ENCODE results near the gene MIB2. TPM values are rescaled to one million over a fixed set of nuclear protein-coding genes. Genes with fewer than 3 reads are reported as not detected.
"Not testable (repeated sequence)": the region's sequence is repeated elsewhere in the genome, so short reads cannot be mapped to it uniquely, and the experiment has no call there.

Gene MIB2
- polyA plus RNA-seq, 4 donors: 44.7 to 213 (median 116) TPM

DNA sequence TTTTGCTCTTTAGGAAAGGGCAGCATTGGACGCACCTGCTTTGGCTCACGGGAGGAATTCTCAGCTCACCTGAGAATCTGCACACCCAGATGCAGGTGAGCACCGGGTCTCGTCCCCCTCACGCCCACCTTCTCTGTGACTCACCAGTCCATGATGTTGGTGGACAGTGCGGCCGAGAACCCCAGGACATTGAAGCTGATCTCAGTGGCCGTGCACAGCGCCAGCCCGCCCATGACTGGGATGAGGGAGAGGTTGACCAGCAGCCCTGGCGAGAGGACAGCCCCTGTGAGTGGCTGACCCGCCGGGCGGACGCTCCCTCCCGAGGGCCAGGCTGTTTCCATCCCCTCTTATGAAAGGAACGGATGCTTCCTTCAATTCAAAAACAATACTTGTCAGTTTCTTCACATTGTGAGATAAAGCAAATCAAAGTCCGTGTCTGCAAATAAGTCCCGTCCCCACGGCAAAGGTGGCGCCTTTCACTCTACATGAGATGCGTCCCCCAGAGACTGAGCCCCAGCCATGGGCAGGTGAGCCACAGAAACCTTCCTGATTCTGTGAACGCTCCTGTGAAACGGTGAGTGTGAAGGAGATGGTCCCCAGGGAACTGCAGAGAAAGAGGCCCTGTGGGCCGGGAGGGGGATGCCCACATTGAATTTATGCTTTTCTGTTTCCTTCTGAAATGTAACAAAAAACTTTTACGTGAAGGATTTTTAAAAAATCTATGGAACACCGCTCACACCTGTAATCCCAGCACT lies 56.2 kb downstream of the MIB2 start:
- H3K9me3 ChIP-seq (ENCODE audit: control insufficient read depth in 2 of 2, insufficient read depth in 1 of 2, low read depth in 1 of 2, low read length in 1 of 2): no peaks in the 10 kb centered on the region
- no peak for DNase-seq
- no peak overlapping the region for H3K4me3 ChIP-seq (ENCODE audit: low read depth in 1 of 3, low read length in 3 of 3)
- no peaks in the 10 kb centered on the region for H3K27me3 ChIP-seq (ENCODE audit: control insufficient read depth in 3 of 3, insufficient read depth in 3 of 3, low read length in 3 of 3)
- 71 to 80% (median 78%) methylated on average over 27 of the region's 27 CpGs for WGBS, 3 donors
- FAIRE-seq: no peak
- peaks cover 5 to 70% (median 6%) of the 10 kb centered on the region in 3 donors for H3K36me3 ChIP-seq (ENCODE audit: control insufficient read depth in 3 of 3, insufficient read depth in 2 of 3, low read depth in 1 of 3, low read length in 3 of 3)
- no peak overlapping the region for H3K27ac ChIP-seq (ENCODE audit: low read depth in 1 of 3, low read length in 2 of 3)
- H3K4me1 ChIP-seq (ENCODE audit: control insufficient read depth in 3 of 3, insufficient read depth in 2 of 3, low read depth in 1 of 3, low read length in 2 of 3): no peaks in the 10 kb centered on the region

DNA sequence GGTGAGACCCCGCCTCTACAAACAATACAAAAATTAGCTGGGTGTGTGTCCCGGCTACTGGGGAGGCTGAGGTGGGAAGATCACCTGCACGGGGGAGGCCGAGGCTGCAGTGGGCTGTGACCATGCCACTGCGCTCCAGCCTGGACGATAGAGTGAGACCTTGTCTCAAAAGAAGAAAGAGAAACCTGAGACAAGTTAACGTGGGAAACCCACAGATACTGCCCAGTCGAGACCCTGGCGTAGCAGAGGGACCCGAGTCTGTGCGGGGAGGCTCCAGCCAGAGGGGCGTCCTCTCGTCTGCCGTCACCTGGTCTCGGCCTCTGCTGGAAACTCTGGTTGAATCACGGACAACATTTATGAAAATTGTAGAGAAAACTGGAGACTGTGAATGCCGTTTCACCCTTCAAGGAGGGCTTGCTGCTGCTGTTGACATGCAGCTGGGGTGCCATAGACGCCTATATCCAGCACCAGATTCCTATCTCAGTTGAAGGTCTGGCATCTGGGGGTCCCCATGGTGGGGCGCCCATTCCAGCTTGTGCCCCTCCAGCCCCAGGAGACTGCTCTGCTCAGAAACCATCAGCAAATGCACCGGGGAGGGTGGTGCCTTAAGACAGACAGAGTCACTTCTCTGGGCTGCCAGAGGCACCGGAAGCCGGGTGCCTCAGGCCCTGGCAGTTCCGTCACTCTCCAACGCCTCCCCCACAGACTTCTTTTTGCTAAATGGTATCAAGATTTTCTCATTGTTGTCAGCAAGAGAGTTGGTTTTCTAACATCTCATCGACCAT lies 57.1 kb downstream of the MIB2 start:
- H3K36me3 ChIP-seq (ENCODE audit: control insufficient read depth in 3 of 3, insufficient read depth in 2 of 3, low read depth in 1 of 3, low read length in 3 of 3): peaks cover 5 to 67% (median 6%) of the 10 kb centered on the region in 3 donors
- no peak overlapping the region for H3K27ac ChIP-seq (ENCODE audit: low read depth in 1 of 3, low read length in 2 of 3)
- no peak for FAIRE-seq
- no peak overlapping the region for H3K4me3 ChIP-seq (ENCODE audit: low read depth in 1 of 3, low read length in 3 of 3)
- H3K9me3 ChIP-seq (ENCODE audit: control insufficient read depth in 2 of 2, insufficient read depth in 1 of 2, low read depth in 1 of 2, low read length in 1 of 2): no peaks in the 10 kb centered on the region
- H3K27me3 ChIP-seq (ENCODE audit: control insufficient read depth in 3 of 3, insufficient read depth in 3 of 3, low read length in 3 of 3): no peaks in the 10 kb centered on the region
- no peak for DNase-seq
- WGBS, 3 donors: 91 to 92% (median 92%) methylated on average over 25 of the region's 25 CpGs
- H3K4me1 ChIP-seq (ENCODE audit: control insufficient read depth in 3 of 3, insufficient read depth in 2 of 3, low read depth in 1 of 3, low read length in 2 of 3): no peaks in the 10 kb centered on the region

DNA sequence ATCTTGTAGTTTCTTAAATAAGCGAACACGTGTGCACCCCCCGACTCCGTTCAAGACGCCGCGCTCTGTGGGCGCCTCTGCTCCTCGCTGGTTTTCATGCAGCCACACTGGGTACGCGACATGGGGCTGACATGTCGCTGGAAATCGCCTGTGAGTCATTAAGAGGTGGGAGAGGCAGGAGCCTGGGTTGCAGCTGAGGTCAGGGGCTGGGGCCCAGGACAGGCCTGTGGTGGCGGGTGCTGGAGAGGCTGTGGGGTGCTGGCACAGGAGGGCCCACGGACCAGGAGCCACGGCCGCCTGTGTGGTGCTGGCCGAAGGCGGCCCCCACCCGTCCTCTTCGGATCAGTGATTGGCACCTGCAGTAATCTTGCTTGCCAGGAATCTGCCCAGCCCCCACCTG lies 59.5 kb downstream of the MIB2 start:
- H3K36me3 ChIP-seq (ENCODE audit: control insufficient read depth in 3 of 3, insufficient read depth in 2 of 3, low read depth in 1 of 3, low read length in 3 of 3): peaks cover 0 to 55% (median under 1%) of the 10 kb centered on the region in 3 donors
- DNase-seq; H3K4me3 ChIP-seq (ENCODE audit: low read depth in 1 of 3, low read length in 3 of 3); H3K27ac ChIP-seq (ENCODE audit: low read depth in 1 of 3, low read length in 2 of 3); H3K27me3 ChIP-seq (ENCODE audit: control insufficient read depth in 3 of 3, insufficient read depth in 3 of 3, low read length in 3 of 3); FAIRE-seq; H3K9me3 ChIP-seq (ENCODE audit: control insufficient read depth in 2 of 2, insufficient read depth in 1 of 2, low read depth in 1 of 2, low read length in 1 of 2): not testable (repeated sequence)
- WGBS, 3 donors: 80 to 84% (median 80%) methylated on average over 13 to 20 of the region's 21 CpGs
- H3K4me1 ChIP-seq (ENCODE audit: control insufficient read depth in 3 of 3, insufficient read depth in 2 of 3, low read depth in 1 of 3, low read length in 2 of 3): peaks cover 0 to 20% (median 5%) of the 10 kb centered on the region in 3 donors

DNA sequence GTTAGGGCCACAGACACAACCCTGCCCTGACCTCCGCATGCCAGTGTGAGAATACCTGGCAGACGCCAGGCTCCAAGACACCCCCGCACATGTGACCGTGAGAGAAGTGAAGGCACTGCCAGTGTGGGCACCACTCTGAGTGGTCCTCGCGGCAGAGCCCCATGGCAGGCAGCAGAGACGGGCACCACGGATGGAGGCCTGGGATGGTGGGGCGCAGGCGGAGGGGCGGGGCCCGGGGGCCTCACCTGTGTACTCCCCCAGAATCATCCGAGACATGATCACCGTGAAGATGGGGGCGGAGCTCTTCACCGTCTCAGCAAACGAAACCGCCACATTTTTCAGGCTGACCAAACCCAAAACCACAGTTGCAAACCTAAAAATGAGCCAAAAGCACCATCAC lies 59.9 kb downstream of the MIB2 start:
- FAIRE-seq; H3K27ac ChIP-seq (ENCODE audit: low read depth in 1 of 3, low read length in 2 of 3); H3K27me3 ChIP-seq (ENCODE audit: control insufficient read depth in 3 of 3, insufficient read depth in 3 of 3, low read length in 3 of 3); DNase-seq; H3K4me3 ChIP-seq (ENCODE audit: low read depth in 1 of 3, low read length in 3 of 3); H3K9me3 ChIP-seq (ENCODE audit: control insufficient read depth in 2 of 2, insufficient read depth in 1 of 2, low read depth in 1 of 2, low read length in 1 of 2): not testable (repeated sequence)
- peaks cover 0 to 51% (median 0%) of the 10 kb centered on the region in 3 donors for H3K36me3 ChIP-seq (ENCODE audit: control insufficient read depth in 3 of 3, insufficient read depth in 2 of 3, low read depth in 1 of 3, low read length in 3 of 3)
- H3K4me1 ChIP-seq (ENCODE audit: control insufficient read depth in 3 of 3, insufficient read depth in 2 of 3, low read depth in 1 of 3, low read length in 2 of 3): peaks cover 0 to 22% (median 6%) of the 10 kb centered on the region in 3 donors
- WGBS, 3 donors: 81 to 82% methylated on average over 12 to 16 of the region's 18 CpGs; no CpG with 5 or more reads in 1 of the 3 donors

DNA sequence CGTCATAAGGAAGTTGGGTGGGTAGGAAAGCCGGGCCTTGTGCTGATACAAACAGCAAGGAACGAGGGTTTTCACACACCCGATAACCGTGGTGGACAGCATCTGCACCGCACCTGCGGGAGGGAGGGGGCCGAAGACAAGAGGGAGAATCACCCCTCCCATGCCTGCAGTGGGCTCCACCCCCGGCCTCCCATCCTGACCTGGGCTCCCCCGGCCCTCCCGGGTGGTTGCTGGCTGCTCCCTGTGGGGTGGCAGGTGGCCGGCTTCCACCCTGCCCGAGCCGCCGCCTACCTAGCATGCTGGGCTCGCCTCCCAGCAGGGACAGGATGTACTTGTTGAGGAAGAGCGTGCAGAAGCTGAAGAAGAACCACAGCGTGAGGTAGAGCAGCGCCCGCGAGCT lies 60.8 kb downstream of the MIB2 start:
- H3K9me3 ChIP-seq (ENCODE audit: control insufficient read depth in 2 of 2, insufficient read depth in 1 of 2, low read depth in 1 of 2, low read length in 1 of 2); FAIRE-seq; DNase-seq; H3K4me3 ChIP-seq (ENCODE audit: low read depth in 1 of 3, low read length in 3 of 3); H3K27ac ChIP-seq (ENCODE audit: low read depth in 1 of 3, low read length in 2 of 3); H3K27me3 ChIP-seq (ENCODE audit: control insufficient read depth in 3 of 3, insufficient read depth in 3 of 3, low read length in 3 of 3): not testable (repeated sequence)
- Histone ChIP-seq H3K36me3 (ENCODE audit: control insufficient read depth in 3 of 3, insufficient read depth in 2 of 3, low read depth in 1 of 3, low read length in 3 of 3) (peaks cover 0 to 44% (median 0%) of the 10 kb centered on the region in 3 donors), H3K4me1 (ENCODE audit: control insufficient read depth in 3 of 3, insufficient read depth in 2 of 3, low read depth in 1 of 3, low read length in 2 of 3) (peaks cover 0 to 31% (median 8%) of the 10 kb centered on the region in 3 donors)
- 60 to 66% (median 66%) methylated on average over 3 to 9 of the region's 21 CpGs for WGBS, 3 donors

DNA sequence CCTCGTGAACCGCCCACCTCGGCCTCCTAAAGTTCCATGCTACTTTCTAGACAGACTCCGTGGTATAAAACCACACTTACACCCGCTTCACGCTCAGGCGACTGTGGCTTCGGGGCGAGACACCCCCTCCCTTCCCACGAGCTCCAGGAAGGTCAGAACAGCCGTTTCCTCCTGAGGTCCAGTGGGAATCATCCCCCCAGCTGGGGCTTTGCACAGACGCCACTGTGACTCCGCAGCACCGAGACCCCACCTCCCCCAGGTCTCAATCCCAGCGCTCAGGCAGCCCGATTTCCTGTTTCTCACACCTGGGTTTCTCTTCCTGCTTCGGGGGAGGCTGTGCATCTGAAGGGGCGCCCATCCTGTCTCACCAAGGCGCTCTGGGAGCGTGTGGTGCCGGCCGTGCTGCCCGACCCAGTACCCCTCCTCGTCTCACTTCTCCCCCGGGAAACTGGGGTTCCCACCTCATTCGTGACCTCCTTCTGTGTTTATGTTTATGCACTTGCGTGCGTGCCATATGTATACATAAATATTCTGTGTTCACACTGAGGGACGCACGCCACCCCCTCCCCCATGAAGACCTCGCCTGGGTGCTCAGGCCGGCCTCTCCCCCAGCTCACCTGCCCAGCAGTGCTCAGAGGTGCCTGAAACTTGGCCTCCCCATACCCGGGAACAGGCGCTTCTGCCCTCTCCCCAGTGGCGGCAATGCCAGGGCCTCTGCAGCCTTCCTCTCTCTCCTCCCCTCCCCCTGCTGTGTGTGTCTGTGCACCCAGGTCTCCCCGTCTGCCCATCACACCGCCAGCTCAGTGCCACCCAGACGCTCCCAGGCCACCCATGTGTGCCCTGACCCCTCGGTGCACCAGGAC lies 62.6 kb downstream of the MIB2 start:
- peaks cover 0 to 38% (median 0%) of the 10 kb centered on the region in 3 donors for H3K36me3 ChIP-seq (ENCODE audit: control insufficient read depth in 3 of 3, insufficient read depth in 2 of 3, low read depth in 1 of 3, low read length in 3 of 3)
- 32 to 51% (median 39%) methylated on average over 39 of the region's 39 CpGs for WGBS, 3 donors
- peak overlapping the region in 2 of 3 donors; percentile 9 to 37 for H3K4me3 ChIP-seq (ENCODE audit: low read depth in 1 of 3, low read length in 3 of 3)
- H3K27ac ChIP-seq (ENCODE audit: low read depth in 1 of 3, low read length in 2 of 3): peak overlapping the region; percentile 87 to 93 (median 90)
- no peaks in the 10 kb centered on the region for H3K9me3 ChIP-seq (ENCODE audit: control insufficient read depth in 2 of 2, insufficient read depth in 1 of 2, low read depth in 1 of 2, low read length in 1 of 2)
- peak in 1 of 2 donors; percentile 50 for DNase-seq
- H3K4me1 ChIP-seq (ENCODE audit: control insufficient read depth in 3 of 3, insufficient read depth in 2 of 3, low read depth in 1 of 3, low read length in 2 of 3): peaks cover 0 to 36% (median 8%) of the 10 kb centered on the region in 3 donors
- H3K27me3 ChIP-seq (ENCODE audit: control insufficient read depth in 3 of 3, insufficient read depth in 3 of 3, low read length in 3 of 3): no peaks in the 10 kb centered on the region
- no peak for FAIRE-seq

DNA sequence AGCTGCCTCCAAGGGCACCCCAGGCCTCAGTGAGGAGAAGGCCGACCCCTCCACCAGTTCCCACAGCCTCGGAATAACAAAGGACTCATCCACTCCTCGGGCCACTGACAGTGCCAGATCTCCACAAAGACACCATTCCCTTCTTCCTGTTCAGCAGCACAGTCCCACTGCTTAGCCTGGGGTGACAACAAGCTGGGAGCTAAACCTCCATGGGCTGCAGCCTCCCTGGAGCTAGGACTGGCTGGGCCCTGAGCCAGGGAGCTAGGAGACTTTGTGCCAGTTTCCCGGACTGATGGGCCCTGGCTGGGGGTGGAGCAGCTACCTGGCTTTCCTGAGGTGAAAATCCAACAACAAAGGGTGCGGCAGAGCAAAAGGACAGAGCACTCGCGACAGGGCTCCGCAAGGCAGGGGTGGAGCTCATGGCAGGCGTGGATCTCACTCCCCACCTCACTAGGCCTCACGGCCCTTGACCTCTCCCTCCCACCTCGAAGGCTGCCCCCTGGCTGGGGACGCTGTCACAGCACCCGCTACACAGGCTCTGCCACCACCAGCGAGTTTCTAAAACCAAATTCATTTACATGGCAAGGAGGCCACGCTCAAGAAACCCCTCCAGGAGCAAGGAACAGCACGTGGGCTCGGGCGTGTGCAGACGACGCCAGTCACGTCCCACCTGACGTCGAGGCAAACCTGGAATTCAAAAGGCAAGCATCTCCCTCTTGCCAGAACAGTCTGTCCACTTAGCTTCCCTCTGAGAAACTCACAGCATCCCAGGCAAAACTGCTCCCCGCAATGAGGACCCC lies 63.5 kb downstream of the MIB2 start:
- DNase-seq: peak; percentile 87 to 99
- Histone ChIP-seq H3K27me3 (ENCODE audit: control insufficient read depth in 3 of 3, insufficient read depth in 3 of 3, low read length in 3 of 3) (no peaks in the 10 kb centered on the region), H3K9me3 (ENCODE audit: control insufficient read depth in 2 of 2, insufficient read depth in 1 of 2, low read depth in 1 of 2, low read length in 1 of 2) (no peaks in the 10 kb centered on the region), H3K36me3 (ENCODE audit: control insufficient read depth in 3 of 3, insufficient read depth in 2 of 3, low read depth in 1 of 3, low read length in 3 of 3) (peaks cover 0 to 38% (median 2%) of the 10 kb centered on the region in 3 donors), H3K27ac (ENCODE audit: low read depth in 1 of 3, low read length in 2 of 3) (peak overlapping the region; percentile 87 to 93 (median 90)), H3K4me1 (ENCODE audit: control insufficient read depth in 3 of 3, insufficient read depth in 2 of 3, low read depth in 1 of 3, low read length in 2 of 3) (peaks cover 2 to 44% (median 11%) of the 10 kb centered on the region in 3 donors), H3K4me3 (ENCODE audit: low read depth in 1 of 3, low read length in 3 of 3) (peak overlapping the region in 2 of 3 donors; percentile 9 to 37)
- no peak for FAIRE-seq
- WGBS, 3 donors: 17 to 45% (median 43%) methylated on average over 23 to 24 of the region's 24 CpGs
